ENCODE data around the gene DNASE1. TPM values are rescaled to one million over a fixed set of nuclear protein-coding genes. Genes with fewer than 3 reads are reported as not detected.

The DNASE1 gene
- polyA plus RNA-seq, 1 experiment: 8.0 TPM

GRCh38 chr16:3638916-3639644 is 15.4 kb upstream of the DNASE1 start:
- no peak overlapping the region for H3K4me3 ChIP-seq (ENCODE audit: low read depth, low read length)
- peaks cover 4% of the 10 kb centered on the region; the same call in 1 of the 2 replicates for H3K9me3 ChIP-seq (ENCODE audit: control insufficient read depth, insufficient read depth, low read length)
- POLR2A ChIA-PET: no interaction called here
- DNase-seq (ENCODE audit: low read depth, low spot score): no peak
- TF ChIP-seq CTCF (IDR thresholded peaks at IDR 0.05; ENCODE audit: low read depth, low read length): no peak
- H3K27me3 ChIP-seq (ENCODE audit: control insufficient read depth, insufficient read depth, low read length): no peaks in the 10 kb centered on the region
- CTCF ChIA-PET: no interaction called here
- no peak overlapping the region for H3K27ac ChIP-seq (ENCODE audit: low read depth, low read length)

- Histone ChIP-seq H3K9me3 (ENCODE audit: control insufficient read depth, insufficient read depth, low read length) (peaks cover 4% of the 10 kb centered on the region; the same call in 1 of the 2 replicates), H3K27ac (ENCODE audit: low read depth, low read length) (no peak overlapping the region), H3K27me3 (ENCODE audit: control insufficient read depth, insufficient read depth, low read length) (no peaks in the 10 kb centered on the region), H3K4me3 (ENCODE audit: low read depth, low read length) (no peak overlapping the region)
- DNase-seq (ENCODE audit: low read depth, low spot score): no peak
- ChIA-PET POLR2A (no interaction called here), CTCF (no interaction called here)
- no peak for TF ChIP-seq CTCF (IDR thresholded peaks at IDR 0.05; ENCODE audit: low read depth, low read length)
Measured at GRCh38 chr16:3640207-3640606, 14.3 kb upstream of the DNASE1 start.

GRCh38 chr16:3640632-3641501 is 13.6 kb upstream of the DNASE1 start:
- Histone ChIP-seq H3K27ac (ENCODE audit: low read depth, low read length) (no peak overlapping the region), H3K27me3 (ENCODE audit: control insufficient read depth, insufficient read depth, low read length) (no peaks in the 10 kb centered on the region), H3K4me3 (ENCODE audit: low read depth, low read length) (no peak overlapping the region), H3K9me3 (ENCODE audit: control insufficient read depth, insufficient read depth, low read length) (peaks cover 4% of the 10 kb centered on the region; the same call in 1 of the 2 replicates)
- DNase-seq (ENCODE audit: low read depth, low spot score): no peak
- ChIA-PET CTCF (no interaction called here), POLR2A (no interaction called here)
- TF ChIP-seq CTCF (IDR thresholded peaks at IDR 0.05; ENCODE audit: low read depth, low read length): no peak

- DNase-seq (ENCODE audit: low read depth, low spot score): no peak
- CTCF ChIA-PET: no interaction called here
- Histone ChIP-seq H3K27me3 (ENCODE audit: control insufficient read depth, insufficient read depth, low read length) (no peaks in the 10 kb centered on the region), H3K27ac (ENCODE audit: low read depth, low read length) (no peak overlapping the region), H3K4me3 (ENCODE audit: low read depth, low read length) (no peak overlapping the region), H3K9me3 (ENCODE audit: control insufficient read depth, insufficient read depth, low read length) (peaks cover 4% of the 10 kb centered on the region; the same call in 1 of the 2 replicates)
- no peak for TF ChIP-seq CTCF (IDR thresholded peaks at IDR 0.05; ENCODE audit: low read depth, low read length)
- POLR2A ChIA-PET: no interaction called here
Measured at GRCh38 chr16:3641801-3642396, 12.6 kb upstream of the DNASE1 start.

Data from AG04450 (cell line).